ENCODE measurements around the gene PPP1CC.

Gene PPP1CC

GRCh38 chr12:110688446-110689280, 54.0 kb downstream of the PPP1CC start, which contains the start of gene HVCN1:
Gene HVCN1 (minus strand): TSS chr12:110689115. CDS start chr12:110683245, 5,870 bp downstream.
- peak within 1 kb of the TSS; percentile 88 to 97 for H3K27ac Mint-ChIP-seq
- H3K4me3 Mint-ChIP-seq, result peak within 1 kb of the TSS; percentile 95 to 98
- H3K9me3 Mint-ChIP-seq, result peaks cover 0 to 7% of the 10 kb centered on the region in 2 donors
- no peaks in the 10 kb centered on the region for H3K27me3 Mint-ChIP-seq
- peak; percentile 63 for ATAC-seq
- no peak for DNase-seq
- peaks cover 79% of the 10 kb centered on the region for H3K4me1 Mint-ChIP-seq

GRCh38 chr12:110687396-110688169, 55.1 kb downstream of the PPP1CC start:
- peaks cover 74% of the 10 kb centered on the region for H3K4me1 Mint-ChIP-seq
- peaks cover 0 to 7% of the 10 kb centered on the region in 2 donors for H3K9me3 Mint-ChIP-seq
- peak overlapping the region; percentile 18 to 60 for H3K27ac Mint-ChIP-seq
- H3K27me3 Mint-ChIP-seq, result no peaks in the 10 kb centered on the region
- ATAC-seq (no peak), DNase-seq (no peak)
- peak overlapping the region; percentile 86 to 94 for H3K4me3 Mint-ChIP-seq

GRCh38 chr12:110686294-110686903, 56.3 kb downstream of the PPP1CC start:
- peak overlapping the region; percentile 86 to 94 for H3K4me3 Mint-ChIP-seq
- no peaks in the 10 kb centered on the region for H3K27me3 Mint-ChIP-seq
- ATAC-seq (no peak), DNase-seq (no peak)
- peaks cover 62% of the 10 kb centered on the region for H3K4me1 Mint-ChIP-seq
- peaks cover 0 to 7% of the 10 kb centered on the region in 2 donors for H3K9me3 Mint-ChIP-seq
- H3K27ac Mint-ChIP-seq, result no peak overlapping the region

GRCh38 chr12:110684312-110684836, 58.3 kb downstream of the PPP1CC start:
- DNase-seq (no peak), ATAC-seq (no peak)
- H3K27ac Mint-ChIP-seq, result no peak overlapping the region
- H3K27me3 Mint-ChIP-seq, result no peaks in the 10 kb centered on the region
- peaks cover 0 to 7% of the 10 kb centered on the region in 2 donors for H3K9me3 Mint-ChIP-seq
- peaks cover 57% of the 10 kb centered on the region for H3K4me1 Mint-ChIP-seq
- peak overlapping the region; percentile 4 to 32 for H3K4me3 Mint-ChIP-seq

GRCh38 chr12:110683888-110684287, 58.8 kb downstream of the PPP1CC start:
- DNase-seq, result no peak
- no peak for ATAC-seq
- Mint-ChIP-seq H3K9me3 (peaks cover 0 to 7% of the 10 kb centered on the region in 2 donors), H3K27me3 (no peaks in the 10 kb centered on the region), H3K27ac (no peak overlapping the region), H3K4me3 (no peak overlapping the region), H3K4me1 (peaks cover 59% of the 10 kb centered on the region)

DNA sequence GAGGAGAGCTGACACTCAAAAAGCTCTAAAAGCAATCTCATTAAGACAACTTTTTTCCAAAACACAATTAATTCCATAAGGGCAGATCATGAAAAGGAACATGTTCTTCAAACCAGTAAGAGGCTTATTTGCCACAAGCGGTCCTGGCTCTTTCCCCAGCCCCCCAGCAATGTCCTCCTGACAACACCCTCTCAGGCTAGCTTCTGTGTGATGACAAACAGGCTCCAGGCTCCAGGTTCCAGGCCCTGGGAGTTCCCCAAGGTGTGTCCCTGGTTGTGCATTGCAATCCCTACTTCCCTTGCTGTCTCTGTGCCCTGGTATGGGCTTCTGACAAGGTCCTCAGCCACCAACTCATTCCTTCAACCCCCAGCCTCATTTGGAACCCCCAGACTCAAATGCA, 62.7 kb downstream of the PPP1CC start:
- no peak overlapping the region for H3K27ac Mint-ChIP-seq
- DNase-seq (no peak), ATAC-seq (no peak)
- no peaks in the 10 kb centered on the region for H3K9me3 Mint-ChIP-seq
- H3K4me1 Mint-ChIP-seq, result peaks cover 61% of the 10 kb centered on the region
- H3K4me3 Mint-ChIP-seq, result no peak overlapping the region
- H3K27me3 Mint-ChIP-seq, result no peaks in the 10 kb centered on the region

DNA sequence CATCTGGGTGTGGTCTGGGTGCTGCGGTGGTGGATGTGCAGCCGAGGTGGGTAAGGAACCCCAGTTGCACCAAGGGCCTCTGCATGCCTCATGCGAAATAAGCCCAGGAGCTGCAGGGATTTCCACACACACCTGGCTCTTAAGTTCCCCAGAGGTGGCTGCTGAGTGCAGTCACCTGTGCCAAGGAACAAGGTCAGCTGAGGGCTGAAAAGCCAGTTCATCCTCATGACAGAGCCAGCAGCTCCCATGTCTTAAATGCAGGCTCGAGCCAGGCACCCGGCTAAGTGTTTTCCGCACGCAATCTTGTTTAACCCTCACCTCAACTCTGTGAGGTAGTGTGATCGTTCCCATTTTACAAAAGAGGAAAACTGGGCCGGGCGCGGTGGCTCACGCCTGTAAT, 63.5 kb downstream of the PPP1CC start:
- H3K4me3 Mint-ChIP-seq, result no peak overlapping the region
- DNase-seq (no peak), ATAC-seq (no peak)
- peaks cover 59% of the 10 kb centered on the region for H3K4me1 Mint-ChIP-seq
- H3K9me3 Mint-ChIP-seq, result peaks cover 4 to 7% of the 10 kb centered on the region in 2 donors
- no peaks in the 10 kb centered on the region for H3K27me3 Mint-ChIP-seq
- H3K27ac Mint-ChIP-seq, result no peak overlapping the region

- Mint-ChIP-seq H3K9me3 (peaks cover 4 to 8% of the 10 kb centered on the region in 2 donors), H3K27me3 (no peaks in the 10 kb centered on the region), H3K4me3 (peak overlapping the region; percentile 55 to 60), H3K4me1 (peaks cover 65% of the 10 kb centered on the region), H3K27ac (peak overlapping the region; percentile 2 to 29)
- peak; percentile 22 for ATAC-seq
- DNase-seq, result no peak
These were observed 64.7 kb downstream of the PPP1CC start for GRCh38 chr12:110677982-110678381.

DNA sequence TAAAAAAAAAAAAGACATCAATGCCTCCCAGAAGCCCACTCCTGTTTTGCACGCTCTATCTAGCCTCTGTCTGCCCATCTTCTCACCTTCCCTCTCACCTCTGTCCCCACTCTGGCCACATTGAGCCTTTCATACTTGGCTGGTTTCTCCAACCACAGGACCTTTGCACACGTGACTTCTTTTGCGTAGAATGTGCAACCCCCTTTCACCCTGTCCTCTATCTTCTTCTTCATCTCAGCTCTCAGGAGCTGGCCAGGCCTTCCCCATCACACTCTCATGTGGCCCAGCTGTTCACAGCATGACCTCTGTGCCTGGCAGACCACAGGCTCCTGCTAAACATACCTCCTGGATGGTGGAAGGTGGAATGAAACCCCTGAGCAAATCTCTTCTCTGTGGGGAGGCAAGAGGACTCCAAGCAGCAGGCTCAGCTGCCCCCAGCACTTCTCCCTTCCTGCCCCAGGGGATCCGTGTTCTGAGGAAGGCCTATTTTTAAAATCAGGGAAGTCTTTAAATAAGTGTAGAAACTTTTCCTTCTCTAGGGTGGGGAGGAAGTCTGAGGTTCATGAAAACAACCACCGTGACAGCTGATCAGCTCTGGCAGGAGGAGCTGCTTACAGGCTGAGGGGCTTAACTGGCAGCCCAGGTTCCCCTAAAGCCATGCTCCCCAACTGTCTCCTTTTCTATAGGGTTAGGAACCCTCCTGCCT, 65.3 kb downstream of the PPP1CC start:
- Mint-ChIP-seq H3K4me1 (peaks cover 71% of the 10 kb centered on the region), H3K27ac (peak overlapping the region; percentile 2 to 88), H3K27me3 (no peaks in the 10 kb centered on the region), H3K9me3 (peaks cover 4 to 8% of the 10 kb centered on the region in 2 donors), H3K4me3 (peak overlapping the region; percentile 55 to 60)
- peak; percentile 75 for ATAC-seq
- peak in 1 of 2 donors; percentile 17 for DNase-seq

DNA sequence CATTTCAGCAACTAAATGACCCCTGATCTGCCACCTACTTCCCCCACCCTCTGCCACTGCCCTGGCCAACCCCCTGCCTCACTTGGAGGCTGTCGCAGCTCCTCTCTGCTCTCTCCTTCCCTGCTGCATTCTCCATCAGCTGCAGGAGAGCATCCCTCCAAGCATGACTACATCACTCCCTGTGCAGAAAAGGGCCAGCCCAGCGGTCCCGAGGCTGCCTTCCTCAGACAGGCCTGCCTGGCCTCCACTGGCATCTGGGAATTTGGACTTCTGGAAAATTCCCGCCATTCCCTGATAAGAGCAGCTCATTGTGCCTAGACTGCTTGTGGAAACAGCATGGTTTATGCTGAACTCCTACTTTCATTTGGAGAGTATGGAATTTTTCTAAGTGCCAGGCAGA, 66.5 kb downstream of the PPP1CC start:
- DNase-seq, result no peak
- no peaks in the 10 kb centered on the region for H3K27me3 Mint-ChIP-seq
- peaks cover 4 to 8% of the 10 kb centered on the region in 2 donors for H3K9me3 Mint-ChIP-seq
- no peak overlapping the region for H3K4me3 Mint-ChIP-seq
- peaks cover 82% of the 10 kb centered on the region for H3K4me1 Mint-ChIP-seq
- peak overlapping the region in 1 of 2 donors; percentile 96 for H3K27ac Mint-ChIP-seq
- no peak for ATAC-seq

- ATAC-seq (peak; percentile 51), DNase-seq (peak in 1 of 2 donors; percentile 30)
These were observed 72.5 kb downstream of the PPP1CC start for GRCh38 chr12:110670161-110670701.

More at GRCh38 chr12:110670161-110670701, 72.5 kb downstream of the PPP1CC start:
- peak overlapping the region; percentile 87 to 89 for H3K27ac Mint-ChIP-seq
- peak overlapping the region; percentile 37 to 62 for H3K4me3 Mint-ChIP-seq
- no peaks in the 10 kb centered on the region for H3K27me3 Mint-ChIP-seq
- H3K9me3 Mint-ChIP-seq, result peaks cover 4 to 18% of the 10 kb centered on the region in 2 donors
- H3K4me1 Mint-ChIP-seq, result peaks cover 73% of the 10 kb centered on the region

Measured in stimulated activated naive CD8-positive, alpha-beta T cell treated with anti-CD3 and anti-CD28 coated beads, Interleukin-15, amount 100 ng/mL, for 72 hours (primary cell).